H9 (cell line): ENCODE measurements around the gene CHDH. TPM values are rescaled to one million over a fixed set of nuclear protein-coding genes. Genes with fewer than 3 reads are reported as not detected.

ENCODE experiments used
- DNase-seq: peaks from one replicate; pipeline ENCODE4 v3.0.0-alpha.2; 2017
- H2AFZ ChIP-seq: one replicate; pipeline ENCODE4 v1.6.1; 2013; ENCODE audit warnings: mild to moderate bottlenecking, low read length, control low read depth, moderate library complexity
- H2AK5ac ChIP-seq: 2 replicates; pipeline ENCODE4 v1.6.1; 2013; ENCODE audit warnings: low read length, control low read depth, mixed read lengths; ENCODE audit not compliant: insufficient read length
- H2BK120ac ChIP-seq: one replicate; pipeline ENCODE4 v1.6.1; 2013; ENCODE audit warnings: low read depth, mild to moderate bottlenecking, low read length, control low read depth, inconsistent platforms; ENCODE audit not compliant: poor library complexity, severe bottlenecking
- H2BK12ac ChIP-seq: 2 replicates; pipeline ENCODE4 v1.6.1; 2013; ENCODE audit warnings: low read length, control low read depth, mixed read lengths, low read depth; ENCODE audit not compliant: insufficient read length
- H2BK15ac ChIP-seq: 2 replicates; pipeline ENCODE4 v1.6.1; 2013; ENCODE audit warnings: low read depth, low read length, control low read depth
- H2BK20ac ChIP-seq: one replicate; pipeline ENCODE4 v1.6.1; 2013; ENCODE audit warnings: low read depth, mild to moderate bottlenecking, low read length, control low read depth, inconsistent platforms; ENCODE audit not compliant: poor library complexity, severe bottlenecking
- H2BK5ac ChIP-seq: 2 replicates; pipeline ENCODE4 v1.6.1; 2013; ENCODE audit warnings: low read length, control low read depth, mixed read lengths; ENCODE audit not compliant: insufficient read length
- H3K14ac ChIP-seq: 2 replicates; pipeline ENCODE4 v1.6.1; 2013; ENCODE audit warnings: low read length, control low read depth; ENCODE audit not compliant: insufficient read depth
- H3K18ac ChIP-seq: 2 replicates; pipeline ENCODE4 v1.6.1; 2013; ENCODE audit warnings: low read depth, mild to moderate bottlenecking, mixed read lengths, low read length, control low read depth; ENCODE audit not compliant: insufficient read length
- H3K23ac ChIP-seq: 2 replicates; pipeline ENCODE4 v1.6.1; 2013; ENCODE audit warnings: low read length, control low read depth, mixed read lengths, low read depth; ENCODE audit not compliant: insufficient read length
- H3K23me2 ChIP-seq: 2 replicates; pipeline ENCODE4 v1.6.1; 2013; ENCODE audit warnings: low read depth, mild to moderate bottlenecking, mixed read lengths, low read length, control low read depth; ENCODE audit not compliant: insufficient read length, poor library complexity, severe bottlenecking
- H3K27ac ChIP-seq: 2 replicates; pipeline ENCODE4 v1.5.1; 2013; ENCODE audit warnings: low read length, control low read depth, mixed read lengths, low read depth; ENCODE audit not compliant: insufficient read length
- H3K27me3 ChIP-seq: 2 replicates; pipeline ENCODE4 v1.6.1; 2013; ENCODE audit warnings: low read length, control low read depth, inconsistent platforms; ENCODE audit not compliant: insufficient read depth
- H3K4ac ChIP-seq: 2 replicates; pipeline ENCODE4 v1.6.1; 2013; ENCODE audit warnings: low read depth, mild to moderate bottlenecking, control low read depth, inconsistent platforms, low read length, moderate library complexity
- H3K4me1 ChIP-seq: 2 replicates; pipeline ENCODE4 v1.6.1; 2013; ENCODE audit warnings: low read length, control low read depth, inconsistent platforms; ENCODE audit not compliant: insufficient read depth
- H3K4me2 ChIP-seq: 2 replicates; pipeline ENCODE4 v1.6.1; 2013; ENCODE audit warnings: low read length, control low read depth, mixed read lengths; ENCODE audit not compliant: insufficient read length, insufficient read depth
- H3K56ac ChIP-seq: 2 replicates; pipeline ENCODE4 v1.6.1; 2013; ENCODE audit warnings: low read depth, mild to moderate bottlenecking, mixed read lengths, low read length, control low read depth; ENCODE audit not compliant: insufficient read length
- H3K79me1 ChIP-seq: 2 replicates; pipeline ENCODE4 v1.6.1; 2013; ENCODE audit warnings: low read depth, mild to moderate bottlenecking, moderate library complexity, low read length, control low read depth, inconsistent platforms; ENCODE audit not compliant: insufficient read depth, poor library complexity, severe bottlenecking
- H3K79me2 ChIP-seq: 2 replicates; pipeline ENCODE4 v1.6.1; 2013; ENCODE audit warnings: low read length, control low read depth, inconsistent platforms; ENCODE audit not compliant: insufficient read depth
- H3K9ac ChIP-seq: 2 replicates; pipeline ENCODE4 v1.6.1; 2013; ENCODE audit warnings: low read length, control low read depth, mixed read lengths; ENCODE audit not compliant: insufficient read length; ENCODE audit errors: extremely low read depth
- H3K9me3 ChIP-seq: one replicate; pipeline ENCODE4 v1.6.1; 2013; ENCODE audit warnings: low read depth, low read length, inconsistent platforms; ENCODE audit not compliant: control insufficient read depth
- H3T11ph ChIP-seq: one replicate; pipeline ENCODE4 v1.6.1; 2013; ENCODE audit warnings: mild to moderate bottlenecking, low read length, control low read depth, inconsistent platforms
- H4K20me1 ChIP-seq: one replicate; pipeline ENCODE4 v1.6.1; 2013; ENCODE audit not compliant: control insufficient read depth, insufficient read length, insufficient read depth
- H4K5ac ChIP-seq: 2 replicates; pipeline ENCODE4 v1.6.1; 2013; ENCODE audit warnings: low read depth, mild to moderate bottlenecking, mixed read lengths, low read length, control low read depth; ENCODE audit not compliant: insufficient read length
- H4K8ac ChIP-seq: replicated peaks from 2 replicates; pipeline ENCODE4 v1.6.1; 2013; ENCODE audit warnings: low read length, control low read depth, mixed read lengths, low read depth; ENCODE audit not compliant: insufficient read length
- H4K91ac ChIP-seq: 2 replicates; pipeline ENCODE4 v1.6.1; 2013; ENCODE audit warnings: low read depth, mild to moderate bottlenecking, moderate library complexity, mixed read lengths, low read length, control low read depth; ENCODE audit not compliant: insufficient read length
- H3K27ac Mint-ChIP-seq, 3 experiments: 2 replicates in 2 of 3; 3 replicates in 1 of 3; pipeline ENCODE4 v1.8.0; 2020 to 2021; ENCODE audit warnings: mixed read lengths in 3 of 3, mild to moderate bottlenecking in 1 of 3, moderate library complexity in 1 of 3
- H3K27me3 Mint-ChIP-seq: 2 replicates; pipeline ENCODE4 v1.8.0; 2021; ENCODE audit warnings: low read depth, mild to moderate bottlenecking, moderate library complexity, mixed read lengths
- H3K36me3 Mint-ChIP-seq, 3 experiments: 2 replicates in 2 of 3; 3 replicates in 1 of 3; pipeline ENCODE4 v1.8.0; 2020 to 2021; ENCODE audit warnings: low read depth in 3 of 3, mixed read lengths in 3 of 3; ENCODE audit not compliant: insufficient read depth in 1 of 3
- H3K4me1 Mint-ChIP-seq, 2 experiments: 2 replicates each; pipeline ENCODE4 v1.8.0; 2020; ENCODE audit warnings: mixed read lengths in 2 of 2
- H3K4me3 Mint-ChIP-seq, 2 experiments: 2 replicates in 1 of 2; 3 replicates in 1 of 2; pipeline ENCODE4 v1.8.0; 2020 to 2021; ENCODE audit warnings: mild to moderate bottlenecking in 2 of 2, mixed read lengths in 2 of 2, moderate library complexity in 1 of 2
- H3K9me3 Mint-ChIP-seq, 2 experiments: 2 replicates in 1 of 2; 3 replicates in 1 of 2; pipeline ENCODE4 v1.8.0; 2020; ENCODE audit warnings: mild to moderate bottlenecking in 2 of 2, mixed read lengths in 2 of 2, moderate library complexity in 1 of 2
- CTCF ChIP-seq: fragments of 200-600 bp; sonication (generic); conservative IDR thresholded peaks from 3 replicates; pipeline ENCODE4 v1.8.0; 2021; ENCODE audit warnings: antibody characterized with exemption, mild to moderate bottlenecking
- WGBS: extraction: QIAGEN DNeasy Blood & Tissue Kit; methylation state at CpG from one replicate; pipeline ENCODE4 v1.1.7; 2013; ENCODE audit warnings: missing lambda C conversion rate, low lambda C conversion rate, mixed read lengths; ENCODE audit not compliant: insufficient read length; ENCODE audit errors: extremely low coverage; 5-methylcytosine and 5-hydroxymethylcytosine counted together
- total RNA-seq: library from RNA; stranded (reverse); gene quantifications from 2 replicates; pipeline ENCODE4 v1.2.1, GENCODE V29; 2021

The CHDH gene
- total RNA-seq, 1 experiment from 2014 or later = 11.0 TPM

DNA sequence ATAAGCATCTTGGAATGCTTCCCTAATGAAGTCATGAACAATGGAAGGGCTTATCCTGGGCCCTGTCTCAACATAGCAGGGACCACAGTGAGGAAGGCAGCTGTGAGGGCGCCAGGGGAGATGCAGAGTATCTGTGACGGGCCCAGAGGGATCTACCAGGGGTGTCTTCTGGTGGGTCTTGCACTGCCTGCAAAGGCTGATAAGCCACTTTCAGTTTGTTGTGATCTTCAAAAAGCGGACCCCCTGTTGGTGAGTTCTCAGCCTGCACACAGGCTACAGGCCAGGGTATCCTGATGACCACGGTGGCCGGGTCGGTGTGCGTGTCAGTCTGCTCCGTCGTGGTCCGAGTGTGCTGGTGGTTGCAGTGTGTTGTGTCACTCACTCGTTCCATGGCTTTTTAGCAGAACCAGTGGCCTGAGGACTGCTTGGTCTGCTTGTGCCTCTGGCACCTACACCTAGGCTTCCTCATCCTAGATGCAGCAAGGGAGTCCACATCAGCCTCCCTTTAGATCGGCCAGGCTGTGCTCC is 46.8 kb downstream of the CHDH start:
- Histone ChIP-seq H3K9ac (no peak overlapping the region), H3T11ph (no peak overlapping the region), H3K4me1 (no peaks in the 10 kb centered on the region), H3K4ac (no peak overlapping the region), H3K27ac (no peak overlapping the region), H4K5ac (no peak overlapping the region), H4K20me1 (no peaks in the 10 kb centered on the region), H3K79me1 (no peaks in the 10 kb centered on the region), H3K18ac (no peak overlapping the region), H4K8ac (no peak overlapping the region), H2AFZ (no peak overlapping the region), H4K91ac (no peak overlapping the region), H3K23ac (no peak overlapping the region), H2BK5ac (no peak overlapping the region), H2BK120ac (no peak overlapping the region), H3K9me3 (no peaks in the 10 kb centered on the region), H2BK15ac (no peak overlapping the region), H3K14ac (no peak overlapping the region), H2AK5ac (no peak overlapping the region), H3K4me2 (no peak overlapping the region), H3K79me2 (no peaks in the 10 kb centered on the region), H2BK12ac (no peak overlapping the region), H3K23me2 (no peaks in the 10 kb centered on the region), H2BK20ac (no peak overlapping the region), H3K27me3 (no peaks in the 10 kb centered on the region), H3K56ac (no peak overlapping the region)
- Mint-ChIP-seq H3K27ac (peak overlapping the region in 1 of 3 experiments; percentile 35; a peak in 1 of 7 replicates), H3K27me3 (no peaks in the 10 kb centered on the region; the same call in 1 of the 2 replicates), H3K4me3 (no peak overlapping the region), H3K4me1 (peaks cover 15 to 17% of the 10 kb centered on the region in 2 experiments), H3K36me3 (no peaks in the 10 kb centered on the region), H3K9me3 (no peaks in the 10 kb centered on the region)
- WGBS = no CpG with 5 or more reads among the region's 12 CpGs
- no peak for DNase-seq
- TF ChIP-seq CTCF = no peak
